Measurements from ENCODE around the gene PADI4.

Gene PADI4

DNA sequence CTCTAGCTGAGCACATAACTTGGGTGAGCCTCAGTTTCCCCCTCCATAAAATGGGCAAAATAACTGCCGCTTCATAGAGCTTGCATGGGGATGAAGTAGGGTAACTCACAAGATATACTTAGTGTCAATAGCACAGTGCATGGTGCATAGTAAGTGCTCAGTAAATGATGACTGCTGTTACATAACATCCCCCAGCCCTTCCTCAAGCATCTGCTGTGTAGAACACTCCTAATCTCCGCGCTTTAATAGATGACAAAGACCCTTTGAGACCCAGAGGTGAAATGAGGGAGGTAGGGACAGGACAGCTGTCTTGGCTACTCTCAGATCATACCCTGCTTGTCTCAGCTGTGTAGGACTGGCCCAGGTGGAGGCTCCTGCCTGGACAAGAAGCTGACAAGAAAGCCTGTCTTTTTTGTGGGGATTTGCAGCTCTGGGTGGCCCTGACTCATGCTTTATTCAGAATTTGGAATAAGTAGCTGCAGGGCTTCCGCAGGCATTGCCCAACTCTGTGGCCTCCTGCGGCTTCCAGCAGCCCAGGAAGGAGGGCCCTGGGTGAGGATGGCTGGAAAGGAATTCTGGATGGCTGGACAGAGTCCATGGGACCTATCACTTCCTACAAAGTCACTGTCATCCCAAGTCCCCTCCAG, 20.7 kb upstream of the PADI4 start:
- no peak for DNase-seq

DNA sequence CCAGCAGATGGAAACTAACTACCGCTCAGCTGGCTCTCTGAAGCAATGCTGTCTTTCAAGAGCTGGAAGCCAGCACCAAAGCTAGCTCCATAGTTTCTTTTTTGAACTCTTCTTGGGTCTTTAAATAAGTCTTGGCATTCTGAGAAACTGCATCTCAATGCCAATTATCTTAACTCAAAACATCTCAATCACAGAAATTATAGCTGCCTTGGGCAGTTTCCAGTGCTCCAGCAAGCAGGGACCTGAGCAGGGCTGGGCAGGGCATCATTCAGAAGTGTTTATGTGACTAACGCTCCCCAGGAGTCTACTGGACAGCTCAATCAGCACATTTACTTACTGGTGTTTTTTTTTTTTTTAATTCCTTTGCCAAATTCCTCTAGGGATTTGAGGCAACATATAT, 18.3 kb upstream of the PADI4 start:
- no peak for DNase-seq

GRCh38 chr1:17290553-17290952, 17.4 kb upstream of the PADI4 start:
- DNase-seq, result no peak

- no peak for DNase-seq
These were observed 15.5 kb upstream of the PADI4 start for GRCh38 chr1:17292299-17293160.

GRCh38 chr1:17293681-17294425, 14.1 kb upstream of the PADI4 start:
- no peak for DNase-seq

DNA sequence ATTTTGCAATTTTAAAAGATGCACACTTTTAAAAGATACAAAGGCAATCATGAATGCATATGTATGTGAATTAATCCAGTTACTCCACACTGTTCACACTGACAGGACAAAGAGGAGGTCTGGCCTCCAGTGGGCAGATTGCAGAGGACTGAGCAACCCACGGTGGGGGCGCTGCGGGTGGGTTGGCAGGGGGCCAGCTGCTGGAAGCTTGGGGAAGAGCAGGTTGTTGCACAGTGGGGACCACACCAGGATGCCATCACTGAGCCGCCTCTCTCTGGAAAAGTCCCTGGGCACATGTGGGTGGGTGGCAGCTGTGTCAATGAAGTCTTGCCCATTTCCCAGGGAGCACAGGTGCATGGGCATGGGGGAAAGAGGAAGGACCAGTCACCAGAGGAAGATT, 12.7 kb upstream of the PADI4 start:
- no peak for DNase-seq

DNA sequence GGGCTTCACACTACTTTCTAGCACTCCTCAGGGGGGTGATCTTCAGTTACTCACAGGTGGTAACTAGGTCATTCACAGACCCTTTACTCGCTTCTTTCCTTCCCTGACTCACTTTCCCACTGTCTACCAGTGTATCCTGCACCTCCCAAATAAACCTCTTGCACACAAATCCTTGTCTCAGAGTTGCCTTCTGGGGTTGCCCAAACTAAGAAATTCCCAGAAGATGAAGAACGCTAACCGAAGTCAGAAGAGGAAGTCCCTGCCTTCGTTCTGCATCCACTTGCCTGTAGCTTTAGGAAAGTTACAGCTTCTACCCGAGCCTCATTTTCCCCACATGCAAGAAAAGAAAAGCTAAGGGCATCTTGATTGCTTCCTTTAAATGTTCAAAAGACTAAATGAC, 11.9 kb upstream of the PADI4 start:
- no peak for DNase-seq

GRCh38 chr1:17297991-17298390, 10.0 kb upstream of the PADI4 start:
- no peak for DNase-seq

DNA sequence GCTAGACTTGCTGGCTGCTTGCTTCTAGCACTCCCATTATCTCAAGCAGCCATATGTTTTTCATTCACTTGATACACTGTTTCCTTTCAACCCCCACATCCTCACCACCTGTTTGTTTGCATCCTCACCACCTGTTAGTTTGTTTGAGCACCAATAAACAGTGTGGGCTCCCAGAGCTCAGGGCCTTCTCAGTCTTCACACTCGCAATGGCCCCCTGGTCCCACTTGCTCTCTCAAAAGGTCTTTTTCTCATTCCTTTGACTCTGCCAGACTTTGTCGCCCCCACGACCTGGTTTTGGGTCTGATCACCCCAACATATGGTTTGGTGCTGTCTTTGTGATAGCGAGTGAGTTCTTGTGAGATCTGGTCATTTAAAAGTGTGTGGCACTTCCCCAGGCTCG, 6.2 kb upstream of the PADI4 start:
- peak; percentile 79 for DNase-seq

DNA sequence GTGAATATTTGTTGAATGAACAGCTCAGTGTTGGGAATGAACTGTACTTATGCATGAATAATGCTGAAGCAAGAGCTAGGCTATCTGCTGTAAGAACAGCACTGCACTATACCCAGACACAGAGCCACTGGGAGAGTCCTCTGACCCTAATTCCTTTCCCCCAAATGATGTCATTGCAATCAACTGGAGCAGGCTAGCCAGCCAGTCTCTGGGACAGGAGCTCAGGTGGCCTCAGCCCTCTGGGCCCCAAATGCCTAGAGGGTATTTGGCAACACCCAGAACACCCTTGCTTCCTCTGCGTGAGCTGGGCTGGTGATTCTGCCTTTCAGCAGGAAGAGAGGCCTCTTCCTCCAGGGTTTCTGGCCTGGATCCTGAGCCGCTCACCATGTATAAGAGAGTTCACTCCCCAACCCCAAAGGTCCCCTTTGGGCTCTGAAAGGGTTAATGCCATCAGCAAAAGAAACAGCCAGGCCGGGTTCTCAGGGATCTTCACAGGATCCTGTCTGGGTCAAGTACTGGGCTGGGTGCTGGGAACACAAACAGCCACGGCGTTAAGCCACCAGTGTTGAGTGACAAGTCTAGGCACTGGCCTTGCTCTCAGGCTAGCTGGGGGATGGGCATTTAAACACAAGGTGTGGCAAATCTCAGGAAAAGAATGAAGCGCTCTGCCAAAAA, 3.7 kb upstream of the PADI4 start:
- DNase-seq, result peak; percentile 86

GRCh38 chr1:17304826-17305175, 3.2 kb upstream of the PADI4 start:
- no peak for DNase-seq

DNA sequence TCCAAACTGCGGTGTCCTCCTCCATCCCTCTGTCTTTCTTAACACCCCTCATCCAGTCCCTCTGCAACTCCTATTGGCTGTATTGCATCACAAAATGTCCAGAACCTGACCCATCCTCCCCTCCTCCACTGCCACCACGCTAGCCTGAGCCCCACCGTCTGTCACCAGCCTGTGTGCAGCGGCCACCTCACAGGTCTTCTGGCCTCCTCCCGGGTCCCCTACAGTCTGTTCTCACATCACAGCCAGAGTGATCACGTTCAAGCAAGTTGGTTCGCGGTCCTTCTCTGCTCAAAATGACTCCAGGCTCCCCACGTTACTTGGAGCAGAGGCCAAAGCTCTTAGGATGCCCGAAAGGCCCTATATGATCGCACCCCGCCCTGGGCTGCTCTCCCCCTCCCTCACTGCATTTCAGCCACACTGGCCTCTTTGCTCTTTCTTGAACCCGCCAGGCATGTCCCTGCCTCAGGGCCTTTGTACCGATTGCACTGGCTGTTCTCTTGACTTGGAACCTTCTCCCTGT, 2.4 kb upstream of the PADI4 start:
- no peak for DNase-seq

GRCh38 chr1:17306407-17306806, 1.6 kb upstream of the PADI4 start:
- no peak for DNase-seq

DNA sequence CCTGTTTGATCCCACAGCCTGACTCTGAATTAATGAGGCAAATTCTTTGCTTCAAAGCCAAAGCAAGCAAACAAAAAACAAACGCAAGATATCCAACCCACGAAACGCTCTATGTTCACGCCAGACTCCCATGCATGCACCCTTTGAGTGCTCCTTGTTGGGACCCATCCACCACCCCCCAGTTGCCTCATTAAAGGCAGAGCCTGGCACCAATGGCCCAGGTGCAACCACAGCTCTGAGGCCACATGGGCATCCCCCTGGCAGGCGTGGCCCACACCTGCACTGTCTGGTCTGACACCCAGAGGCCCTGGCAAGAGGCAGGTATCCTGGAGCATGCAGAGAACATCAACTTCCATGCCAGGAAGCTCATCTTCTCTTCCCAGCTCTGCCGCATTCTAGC, 1.1 kb upstream of the PADI4 start:
- DNase-seq, result no peak

DNA sequence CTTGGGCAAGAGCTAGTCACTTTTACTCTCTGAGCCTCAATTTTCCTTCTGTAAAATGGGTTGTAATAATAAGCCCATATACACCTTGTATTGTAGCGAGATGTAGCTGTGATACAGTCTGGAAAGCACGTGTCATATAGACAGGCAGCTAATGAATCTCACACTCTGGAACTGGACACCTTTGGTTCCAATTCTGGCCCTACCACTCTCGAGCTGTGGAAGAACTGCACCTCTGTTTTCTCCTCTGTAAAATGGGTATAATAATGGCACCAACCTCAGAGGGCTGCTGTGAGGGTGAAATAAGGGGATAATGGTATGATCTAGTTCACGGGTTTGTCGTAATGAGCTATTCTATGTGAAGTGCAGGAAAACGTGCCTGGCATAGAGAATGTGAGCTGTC, 668 bp upstream of the PADI4 start:
- DNase-seq, result no peak

DNA sequence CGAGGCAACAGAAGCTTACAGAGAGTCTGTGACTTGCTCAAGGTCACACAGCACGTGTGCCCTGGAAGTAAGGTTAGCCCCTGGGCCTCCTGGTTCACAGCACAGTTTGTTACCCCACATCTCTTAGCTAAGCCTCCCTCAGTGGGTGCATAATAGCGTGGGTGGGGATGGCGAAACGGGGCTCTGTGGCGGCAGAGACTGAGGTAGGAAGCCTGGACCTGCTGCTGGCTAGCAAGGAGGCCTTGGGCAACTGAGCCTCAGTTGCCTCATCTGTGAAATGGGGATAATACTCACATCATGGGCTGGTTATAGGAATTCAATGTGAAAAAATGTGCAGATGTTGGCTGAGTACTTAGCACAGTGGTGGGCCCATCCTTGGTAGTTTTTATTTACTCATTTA, 596 bp downstream of the PADI4 start:
- DNase-seq, result no peak

- no peak for DNase-seq
These were observed 1.6 kb downstream of the PADI4 start for GRCh38 chr1:17309426-17310067.

DNA sequence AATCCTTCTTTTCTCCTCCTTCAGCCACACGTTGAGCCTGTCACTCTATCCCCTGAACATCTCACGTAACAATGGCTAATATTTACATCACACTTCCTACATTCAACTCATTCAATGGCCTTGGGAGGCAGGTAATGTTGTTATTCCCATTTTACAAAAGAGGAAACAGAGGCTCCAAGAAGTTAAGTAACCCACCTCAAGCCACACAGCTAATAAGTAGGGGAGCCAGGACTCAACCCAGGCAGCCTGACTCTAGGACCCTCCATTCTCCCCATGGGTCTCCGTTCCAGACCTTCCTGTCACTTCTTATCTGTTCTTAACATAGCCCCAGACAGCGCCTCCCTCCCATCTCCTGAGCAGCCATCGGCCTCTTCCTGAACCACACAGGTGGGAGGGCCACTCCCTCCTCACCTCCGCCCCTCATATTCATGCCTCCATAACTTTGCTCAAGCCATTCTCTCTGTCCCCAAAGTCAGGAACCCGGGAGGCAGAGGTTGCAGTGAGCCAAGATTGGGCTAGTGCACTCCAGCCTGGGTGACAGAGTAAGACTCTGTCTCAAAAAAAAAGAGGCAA, 2.2 kb downstream of the PADI4 start:
- DNase-seq, result no peak

- no peak for DNase-seq
These were observed 5.7 kb downstream of the PADI4 start for GRCh38 chr1:17313530-17314309.

GRCh38 chr1:17314491-17314971, 6.5 kb downstream of the PADI4 start:
- no peak for DNase-seq

DNA sequence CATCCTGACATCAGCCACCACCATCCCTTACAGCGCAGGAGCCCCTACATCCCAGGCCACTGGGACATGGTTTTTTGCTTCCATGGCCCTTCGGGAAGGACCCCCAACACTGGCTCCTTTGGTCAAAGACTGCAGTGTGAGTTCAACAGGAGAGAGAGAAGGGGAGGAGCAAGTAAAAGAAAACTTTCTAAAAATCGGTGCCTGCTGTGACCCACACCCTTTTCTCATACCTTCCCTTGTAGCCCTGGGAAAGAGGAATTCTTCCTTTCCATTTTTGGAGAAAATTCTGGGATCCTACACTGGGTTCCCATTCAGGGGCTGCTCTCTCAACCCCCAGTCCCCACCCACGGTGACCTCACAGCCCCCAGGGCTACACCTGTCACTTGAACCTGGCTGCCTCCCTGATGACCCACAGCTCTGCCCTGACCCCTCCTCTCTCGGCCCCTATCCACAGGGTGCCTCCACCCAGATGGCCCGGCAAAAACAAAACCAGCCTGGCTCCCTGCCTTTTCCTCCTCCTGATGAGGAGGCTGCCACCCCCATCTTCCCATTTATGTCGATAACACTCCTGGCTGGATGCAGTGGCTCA, 7.6 kb downstream of the PADI4 start:
- no peak for DNase-seq

Data from NCI-H1694 treated with DMSO at 0.1 percent for 48 hours (cell line).